Head of caudate nucleus (tissue), 42 donors: ENCODE measurements around the gene DNAJA2.

ENCODE experiments used
- DNase-seq, 42 donors: peaks; one replicate each; pipeline versions ENCODE4 v3.0.0 to v3.0.0-alpha.2; 2020 to 2021; ENCODE audit warnings: mixed read lengths in 7 of 42
- intact Hi-C: fragments of 100-400 bp; cut with DNase I; formaldehyde crosslinking; loops from one replicate; pipeline ENCODE4 v1.15.0; 2022

The DNAJA2 gene

DNA sequence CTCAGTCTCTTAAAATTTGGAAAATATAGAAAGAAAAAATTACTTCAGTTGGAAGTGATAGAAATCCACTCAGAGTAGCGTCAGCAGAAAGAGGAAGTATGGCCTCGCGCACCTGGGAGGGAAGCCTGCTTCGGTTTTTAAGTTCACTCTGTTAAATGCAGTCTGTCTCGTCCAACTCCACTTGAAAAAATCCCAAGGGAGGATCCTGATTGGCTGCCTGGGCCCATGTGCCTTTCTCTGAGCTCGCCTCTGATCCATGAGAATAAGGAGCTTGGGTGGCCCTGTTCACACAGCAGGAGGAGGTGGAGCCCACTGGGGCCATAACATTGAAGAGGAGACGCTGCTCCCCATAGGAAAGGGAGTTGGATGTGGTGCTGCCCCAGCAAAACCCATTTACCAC, 40.7 kb downstream of the DNAJA2 start:
- no peak for DNase-seq
- intact Hi-C loops, result no loop called here

- intact Hi-C loops, result no loop called here
- peak in 1 of 42 donors; percentile 31 for DNase-seq
Measured at GRCh38 chr16:46930861-46931260, 42.6 kb downstream of the DNAJA2 start.

DNA sequence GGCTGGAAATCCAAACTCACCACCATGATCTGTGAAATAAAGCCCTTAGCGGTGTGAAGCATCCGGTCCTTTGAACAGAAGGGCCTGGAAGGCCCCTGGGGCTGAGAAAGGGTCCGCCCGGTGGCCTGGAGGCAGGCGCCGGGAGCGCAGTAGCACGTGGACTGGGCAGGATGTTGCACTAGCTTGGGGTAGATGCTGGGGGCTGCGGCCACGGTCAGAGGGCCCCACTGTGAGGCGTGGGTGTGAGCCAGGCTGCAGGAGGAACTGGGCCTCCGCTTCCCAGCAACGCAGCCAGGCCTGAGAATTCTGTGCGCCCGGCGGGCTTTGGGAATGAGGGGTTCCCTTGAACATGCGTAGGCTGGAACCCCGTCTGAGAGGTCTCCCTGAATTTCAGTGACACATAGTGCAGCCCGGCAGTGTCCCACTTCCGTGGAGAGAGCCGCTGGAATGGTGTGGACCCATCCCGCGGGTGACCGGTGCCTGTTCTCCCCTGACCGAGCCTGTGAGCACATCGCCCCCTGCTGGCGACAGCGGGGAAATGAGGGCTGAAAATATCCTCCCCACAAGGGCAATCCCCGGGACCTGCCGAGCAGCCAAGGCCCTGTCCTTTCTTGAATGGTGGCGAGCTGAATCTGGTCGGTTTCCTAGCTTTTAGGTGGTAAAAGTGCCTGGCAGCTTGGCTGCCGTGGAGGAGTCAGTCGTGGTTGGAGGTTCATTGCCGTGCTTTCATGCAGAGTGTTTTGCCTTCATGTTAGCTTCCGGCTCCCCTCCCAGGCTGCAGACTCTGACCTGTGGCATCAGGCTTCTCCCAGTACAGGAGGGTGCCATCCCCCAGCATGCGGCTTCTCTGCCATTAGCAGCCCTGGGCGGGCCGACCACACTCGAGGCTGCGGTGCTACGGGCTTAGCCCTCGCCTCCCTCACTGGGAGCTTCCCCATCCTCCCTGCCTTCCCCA, 43.8 kb downstream of the DNAJA2 start:
- DNase-seq, result peak; percentile 58 to 93 (median 84)
- intact Hi-C loops, result no loop called here

GRCh38 chr16:46928811-46929210, 44.7 kb downstream of the DNAJA2 start:
- no peak for DNase-seq
- intact Hi-C loops, result no loop called here

DNA sequence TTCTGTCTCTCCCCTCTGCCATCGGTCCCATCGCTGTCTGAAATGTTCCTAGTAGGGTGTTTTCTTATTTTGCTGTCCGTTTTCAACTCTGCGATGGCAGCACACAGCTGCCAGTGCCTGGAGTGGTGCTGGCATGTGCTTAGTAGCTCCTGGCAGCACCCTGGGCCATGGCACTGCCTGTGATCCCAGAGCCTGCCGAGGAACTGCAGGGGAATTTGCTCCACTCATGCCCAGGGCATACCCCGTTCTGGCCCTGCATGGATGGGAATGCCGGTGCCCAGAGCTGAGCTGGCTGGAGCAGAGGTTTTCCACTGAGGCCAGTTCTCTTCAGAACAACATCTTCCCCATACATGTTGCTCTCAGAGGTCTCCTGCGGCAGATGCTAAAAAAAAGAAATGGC, 46.2 kb downstream of the DNAJA2 start:
- intact Hi-C loops, result no loop called here
- peak in 7 of 42 donors; percentile 20 to 49 (median 30) for DNase-seq

GRCh38 chr16:46926470-46927225, 46.8 kb downstream of the DNAJA2 start:
- no peak for DNase-seq
- intact Hi-C loops, result no loop called here

- intact Hi-C loops, result no loop called here
- no peak for DNase-seq
Measured at GRCh38 chr16:46924402-46924801, 49.1 kb downstream of the DNAJA2 start.

DNA sequence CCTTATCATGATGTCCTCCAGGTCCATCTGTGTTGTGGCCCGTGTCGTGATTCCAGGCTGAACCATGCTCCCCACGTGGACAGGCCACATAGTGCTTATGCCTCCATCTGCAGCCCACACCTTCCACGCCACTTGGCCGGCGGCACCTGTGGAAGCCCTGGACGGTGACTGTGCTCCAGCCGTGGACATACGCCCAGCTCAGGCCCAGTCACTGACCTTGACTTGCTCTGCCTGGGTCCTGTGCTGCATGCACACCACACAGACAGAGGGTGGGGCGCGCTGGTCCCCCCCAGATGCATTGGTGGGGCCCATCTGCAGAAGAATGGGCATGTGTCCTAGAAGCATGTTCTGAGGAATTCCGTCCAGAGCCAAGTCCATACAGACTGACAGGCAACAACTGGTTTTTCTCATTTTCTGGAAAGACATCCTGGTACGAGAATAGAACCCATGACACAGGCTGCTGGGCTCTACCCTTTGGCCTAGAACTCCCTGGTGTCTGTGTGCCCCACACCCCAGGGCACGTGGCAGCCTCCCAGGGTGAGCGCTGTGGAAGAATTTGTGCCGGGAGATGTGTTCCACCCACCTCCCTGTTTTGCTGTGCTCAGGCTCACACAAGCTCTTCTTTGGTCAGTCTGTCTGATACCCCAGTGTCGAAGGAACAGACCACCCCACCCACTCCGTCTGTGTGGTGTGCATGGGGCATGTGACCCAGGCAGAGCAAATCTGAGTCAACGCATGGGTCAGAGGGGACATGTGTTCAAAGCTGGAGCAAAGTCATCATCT, 49.8 kb downstream of the DNAJA2 start:
- DNase-seq, result no peak

DNA sequence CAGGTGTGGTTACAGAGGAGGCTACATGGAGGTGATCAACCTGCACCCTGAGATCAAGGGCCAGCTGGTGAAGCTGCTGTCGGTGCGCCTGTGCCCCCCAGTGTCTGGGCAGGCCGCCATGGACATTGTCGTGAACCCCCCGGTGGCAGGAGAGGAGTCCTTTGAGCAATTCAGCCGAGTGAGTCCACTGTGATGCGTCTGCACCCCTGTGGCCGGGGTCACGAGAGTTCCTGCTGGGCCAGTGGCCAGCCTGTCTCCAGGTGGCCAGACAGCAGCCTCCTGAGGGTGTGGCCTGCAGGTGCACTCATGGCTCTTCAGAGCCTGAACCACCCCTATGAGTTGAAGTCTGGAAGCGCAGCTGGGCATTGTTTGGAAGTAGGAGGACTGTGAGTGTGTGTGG, 51.2 kb downstream of the DNAJA2 start:
- intact Hi-C loops, result no loop called here
- no peak for DNase-seq

More for the DNA sequence above, 49.8 kb downstream of the DNAJA2 start:
- intact Hi-C loops, result no loop called here

GRCh38 chr16:46920402-46921068, 52.9 kb downstream of the DNAJA2 start:
- intact Hi-C loops, result no loop called here
- DNase-seq, result peak in 12 of 42 donors; percentile 26 to 72 (median 44)

DNA sequence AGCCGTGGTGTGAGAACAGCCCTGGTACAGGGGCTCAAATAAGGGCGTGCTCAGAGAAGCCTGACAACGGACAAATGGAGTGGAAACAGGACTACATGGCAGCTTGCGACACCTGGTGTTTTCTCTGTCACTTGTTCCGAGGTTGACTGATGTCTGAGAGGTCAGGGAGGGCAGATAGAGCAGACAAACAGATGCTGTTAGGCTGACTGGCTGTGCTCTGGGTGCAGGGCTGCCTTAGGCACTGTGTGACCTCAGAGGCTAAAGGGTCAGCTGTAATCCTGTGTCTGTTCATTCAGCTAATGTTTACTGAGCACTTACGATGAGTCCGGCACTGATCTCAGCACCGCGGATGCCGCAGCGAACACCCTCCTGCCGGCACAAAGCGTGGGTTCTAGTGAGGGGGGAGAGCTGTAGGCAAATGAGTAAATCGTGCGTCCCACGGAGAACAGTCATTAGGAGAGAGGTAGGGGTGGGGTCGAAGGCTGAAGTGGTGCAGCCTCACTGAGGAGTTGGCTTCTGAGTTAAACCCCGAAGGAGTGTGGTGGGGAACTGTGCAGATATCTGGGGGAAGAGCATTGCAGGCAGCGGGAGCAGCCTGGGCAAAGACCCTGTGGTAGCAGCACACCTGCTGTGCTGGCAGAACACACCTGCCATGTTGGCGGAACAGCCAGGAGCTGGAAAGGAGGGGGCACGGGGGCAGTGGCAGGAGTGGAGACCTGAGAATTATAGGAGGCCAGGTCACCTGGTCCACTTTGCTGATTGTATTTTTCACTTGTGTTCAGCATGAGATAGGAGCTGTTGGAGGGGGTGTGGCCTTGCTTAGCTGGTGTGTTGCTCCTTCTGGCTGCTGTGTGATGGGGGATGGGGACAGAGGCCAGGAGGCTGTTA, 54.3 kb downstream of the DNAJA2 start:
- peak in 19 of 42 donors; percentile 27 to 69 (median 43) for DNase-seq
- intact Hi-C loops, result no loop called here

- DNase-seq, result no peak
- intact Hi-C loops, result no loop called here
Measured at GRCh38 chr16:46918400-46918799, 55.1 kb downstream of the DNAJA2 start.

DNA sequence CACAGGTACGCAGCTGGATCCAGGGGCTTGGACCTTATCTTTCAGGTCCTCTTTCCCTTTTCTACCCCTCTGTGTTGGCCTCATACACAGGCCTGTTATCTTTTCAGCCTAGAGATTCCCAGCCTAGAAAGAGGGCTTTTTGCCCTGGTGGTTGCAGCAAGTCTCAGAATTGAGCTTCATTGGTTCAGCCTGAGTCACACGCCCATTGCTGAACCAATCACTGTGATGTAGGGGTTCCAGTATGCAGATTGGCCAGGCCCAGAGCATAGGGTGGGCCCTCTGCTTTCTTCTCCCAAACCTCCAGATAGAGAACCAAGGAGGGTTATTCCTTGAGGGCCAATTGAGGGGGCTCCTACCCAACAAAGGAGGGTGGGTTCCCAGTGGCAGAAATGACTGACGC, 56.5 kb downstream of the DNAJA2 start:
- no peak for DNase-seq
- intact Hi-C loops, result no loop called here

DNA sequence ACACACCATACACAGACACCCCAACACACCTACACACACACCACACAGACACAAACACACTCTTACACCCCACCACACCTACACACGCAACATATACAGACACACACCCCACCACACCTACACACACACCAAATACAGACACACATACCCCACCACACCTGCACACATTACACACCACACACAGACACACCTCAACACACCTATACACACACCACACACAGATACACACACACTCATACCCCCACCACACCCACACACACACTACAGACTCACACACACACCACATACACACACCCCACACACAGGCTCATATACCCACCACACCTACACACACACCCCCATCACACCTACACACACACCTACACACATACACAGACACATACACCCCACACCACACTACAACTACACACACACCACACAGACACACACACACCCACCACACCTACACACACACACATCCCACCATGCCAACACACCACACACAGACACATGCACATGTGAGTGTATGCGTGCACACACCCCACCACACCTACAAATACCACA, 57.9 kb downstream of the DNAJA2 start:
- intact Hi-C loops, result no loop called here
- DNase-seq, result no peak

DNA sequence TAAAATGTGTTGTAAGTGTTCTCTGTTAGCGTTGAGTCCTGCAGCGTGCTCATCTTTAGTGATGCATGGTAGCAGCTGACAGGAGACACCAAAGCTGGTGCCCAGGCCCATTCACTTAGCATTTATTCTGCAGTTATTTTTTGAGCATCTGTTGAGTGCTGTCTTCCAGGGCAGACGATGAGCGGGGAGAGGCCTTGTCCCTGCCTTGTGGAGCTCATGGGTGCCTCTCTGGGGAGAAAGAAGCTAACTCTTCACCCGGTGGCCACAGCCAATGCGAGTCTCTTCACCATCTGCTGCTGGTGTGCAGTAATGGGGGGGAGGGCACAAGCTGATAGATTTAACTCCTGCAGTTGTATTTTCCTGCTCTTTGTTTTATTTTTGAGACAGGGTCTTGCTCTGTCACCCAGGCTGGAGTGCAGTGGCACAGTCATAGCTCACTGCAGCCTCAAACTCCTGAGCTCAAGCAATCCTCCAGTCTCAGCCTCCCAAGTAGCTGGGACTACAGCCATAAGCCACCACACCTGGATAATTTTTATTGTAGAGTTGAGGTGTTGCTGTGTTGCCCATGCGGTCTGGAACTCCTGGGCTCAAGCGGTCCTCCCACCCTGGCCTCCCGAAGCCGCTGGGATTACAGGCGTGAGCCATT, 58.8 kb downstream of the DNAJA2 start:
- no peak for DNase-seq
- intact Hi-C loops, result no loop called here

DNA sequence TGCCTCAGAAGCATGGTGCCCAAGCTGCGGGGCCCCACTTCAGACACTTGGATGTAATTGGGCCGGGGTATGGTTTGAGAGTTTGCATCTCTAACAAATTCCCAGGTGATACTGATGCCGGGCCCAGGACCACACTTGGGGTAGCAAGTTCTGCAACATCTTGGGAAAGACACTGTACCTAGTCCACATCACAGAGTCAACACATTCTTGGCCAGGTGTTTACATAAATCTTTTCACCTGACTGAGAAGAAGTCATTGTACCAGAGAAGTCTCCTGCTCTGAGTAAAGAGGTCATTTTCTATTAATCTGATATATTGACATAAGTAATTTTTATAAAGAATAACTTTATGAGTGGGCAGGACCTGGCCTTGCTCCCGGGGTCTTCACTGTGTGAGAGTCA, 61.8 kb downstream of the DNAJA2 start:
- no peak for DNase-seq
- intact Hi-C loops, result no loop called here

- intact Hi-C loops, result no loop called here
- peak in 30 of 42 donors; percentile 15 to 79 (median 58) for DNase-seq
Measured at GRCh38 chr16:46911038-46911437, 62.4 kb downstream of the DNAJA2 start.
